HG02588 (cell line): ENCODE data around the gene CEPT1.

Experiments
- ATAC-seq: cut with Tn5 transposase; IDR thresholded peaks from one replicate; pipeline ENCODE4 v1.9.1; 2021; ENCODE audit warnings: mild to moderate bottlenecking, moderate library complexity; ENCODE audit not compliant: unreplicated experiment

Gene CEPT1

GRCh38 chr1:111225717-111226400 lies 85.8 kb downstream of the CEPT1 start:
- no peak for ATAC-seq

GRCh38 chr1:111227434-111227833 lies 87.4 kb downstream of the CEPT1 start, which contains the start of gene CHI3L2:
CHI3L2 (plus strand) TSS chr1:111227713; CDS start chr1:111227730, 17 bp downstream.
- ATAC-seq = no peak

GRCh38 chr1:111227851-111228747 lies 88.1 kb downstream of the CEPT1 start:
- ATAC-seq = no peak

- ATAC-seq = no peak
Observed at GRCh38 chr1:111228748-111229126, 88.7 kb downstream of the CEPT1 start.

GRCh38 chr1:111232134-111232533 lies 92.1 kb downstream of the CEPT1 start:
- ATAC-seq = no peak

- no peak for ATAC-seq
Observed at GRCh38 chr1:111234258-111234657, 94.2 kb downstream of the CEPT1 start.
